Measurements from ENCODE around the gene RRAGB. TPM values are rescaled to one million over a fixed set of nuclear protein-coding genes. Genes with fewer than 3 reads are reported as not detected.

The RRAGB gene
- total RNA-seq: 25.6 and 27.0 TPM in 2 replicates

GRCh38 chrX:55717521-55718497, at the start of gene RRAGB:
RRAGB (plus strand) TSS chrX:55717749; CDS start chrX:55718328, 579 bp downstream.

Other genes starting within 250 kb of the RRAGB start
- gene USP51, start 227.9 kb upstream of the RRAGB start, total RNA-seq: 3.5 and 3.7 TPM in 2 replicates
- not detected in 2 replicates for gene FOXR2, start 94.3 kb upstream of the RRAGB start, total RNA-seq